ENCODE data around the gene SNTB2. TPM values are rescaled to one million over a fixed set of nuclear protein-coding genes. Genes with fewer than 3 reads are reported as not detected.
A peak's percentile ranks its signal among the peaks of the same experiment; 100 is the strongest.

The SNTB2 gene
- total and polyA plus RNA-seq, 2 of the 13 experiments (the other 11 are each of a cell fraction or from before 2014, with no cell fraction given), result 11.5 to 19.2 TPM

GRCh38 chr16:69325784-69326171 is 138.8 kb downstream of the SNTB2 start:
- ChIA-PET CTCF (ENCODE audit: low intra/inter-chr PET ratio, low total read pairs) (interaction anchor here (1.0 kb wide), 1 partner anchor 14 kb away, joined by 3 read pairs; the partner anchor contains the start of gene NIP7), POLR2A (interaction anchor here (1.6 to 5.8 kb wide), 4 partner anchors 9 to 14 kb away, joined by 6 to 52 read pairs (median 12); partner anchors contain the start of genes COG8, NIP7 and VPS4A)
- Histone ChIP-seq H4K20me1 (ENCODE audit: insufficient read depth, low read length) (peaks cover 35% of the 10 kb centered on the region), H3K27me3 (ENCODE audit: control insufficient read depth in 1 of 2, insufficient read depth in 2 of 2, low read length in 2 of 2) (no peaks in the 10 kb centered on the region), H3K79me2 (ENCODE audit: insufficient read depth, low read length) (peaks cover 62% of the 10 kb centered on the region), H3K9me3 (ENCODE audit: low read length) (no peaks in the 10 kb centered on the region), H3K4me2 (ENCODE audit: low read depth, low read length) (peak overlapping the region; percentile 80), H3K4me1 (ENCODE audit: insufficient read depth, low read length) (peaks cover 55% of the 10 kb centered on the region), H2AFZ (ENCODE audit: low read length) (no peak overlapping the region), H3K4me3 (replicated peaks in 1 of 3; ENCODE audit: insufficient read depth in 1 of 3, low read depth in 2 of 3, low read length in 3 of 3) (peak overlapping the region in 2 of 3 experiments; percentile 13 to 84; a peak in 3 of 6 replicates), H3K27ac (ENCODE audit: extremely low read length, insufficient read depth, low read length) (peak overlapping the region; percentile 68), H3K36me3 (replicated peaks in 1 of 2; ENCODE audit: control insufficient read depth in 1 of 2, insufficient read depth in 2 of 2, low read length in 2 of 2) (peaks cover 27 to 51% of the 10 kb centered on the region in 2 experiments), H3K9ac (ENCODE audit: insufficient read depth, low read depth, low read length) (peak overlapping the region; percentile 45)
- in situ Hi-C loops (cut with HindIII; ENCODE audit: extremely low pct_ligation_motif_present, low pct_unique_long_range_greater_than_20kb), result no loop called here
- FAIRE-seq (no peak), DNase-seq (ENCODE audit: low spot score) (no peak), ATAC-seq (no peak; the same call in 2 of the 3 replicates)
- intact Hi-C loops (cut with micrococcal nuclease; ENCODE audit: unreplicated experiment), result loop anchor here (1.0 to 2.0 kb wide), 2 partner anchors 15 to 60 kb away; partner anchors contain the start of gene VPS4A
- 74% methylated on average over 5 of the region's 6 CpGs for WGBS (ENCODE audit: low lambda C conversion rate)
- BruUV-seq (replicated peaks), result no TSS peak
- TF ChIP-seq SRSF4 (IDR thresholded peaks at IDR 0.05; ENCODE audit: low read depth, low read length, poor library complexity, severe bottlenecking), result no peak
- no peak for TF ChIP-seq PHF8 (CRISPR knock-in tag; IDR thresholded peaks at IDR 0.05)
- TF ChIP-seq NFATC3 (CRISPR knock-in tag; IDR thresholded peaks at IDR 0.05), result no peak
- TF ChIP-seq NR0B2 (CRISPR knock-in tag; IDR thresholded peaks at IDR 0.05), result no peak
- TF ChIP-seq ZNF577 (CRISPR knock-in tag; IDR thresholded peaks at IDR 0.05; ENCODE audit: borderline replicate concordance, low read depth), result no peak
- 0 out of 2 replicates have a peak, but pooled peaks have one; percentile 39 for TF ChIP-seq ARNT2 (CRISPR knock-in tag; IDR thresholded peaks at IDR 0.05; ENCODE audit: low read depth)
- TF ChIP-seq ZNF143 (CRISPR knock-in tag; IDR thresholded peaks at IDR 0.05), result no peak
- TF ChIP-seq ZNF572 (CRISPR knock-in tag; IDR thresholded peaks at IDR 0.05), result peak; percentile 45; the same call in 1 of the 2 replicates
- TF ChIP-seq ZNF367 (CRISPR knock-in tag; IDR thresholded peaks at IDR 0.05; ENCODE audit: borderline replicate concordance), result no peak
- no peak for TF ChIP-seq POGK (CRISPR knock-in tag; conservative IDR thresholded peaks at IDR 0.05)
- no peak for TF ChIP-seq ZNF451 (CRISPR knock-in tag; IDR thresholded peaks at IDR 0.05)
- peak; percentile 92 for TF ChIP-seq AGO2 (optimal IDR thresholded peaks at IDR 0.05; ENCODE audit: low read depth, low read length)
- peak; percentile 22; the same call in 1 of the 2 replicates for TF ChIP-seq RBFOX2 (IDR thresholded peaks at IDR 0.05; ENCODE audit: low read depth, low read length)
- no peak for TF ChIP-seq ZFP36L1 (CRISPR knock-in tag; IDR thresholded peaks at IDR 0.05)
- TF ChIP-seq HDAC2 (CRISPR knock-in tag; IDR thresholded peaks at IDR 0.05), result no peak
- TF ChIP-seq ZNF317 (CRISPR knock-in tag; IDR thresholded peaks at IDR 0.05), result no peak
- TF ChIP-seq SETDB1 (CRISPR knock-in tag; IDR thresholded peaks at IDR 0.05; ENCODE audit: borderline replicate concordance), result 0 out of 2 replicates have a peak, but pooled peaks have one; percentile 52
- no peak for TF ChIP-seq ZFP62 (CRISPR knock-in tag; IDR thresholded peaks at IDR 0.05)
- peak; percentile 27; the same call in 1 of the 2 replicates for TF ChIP-seq HNF4A (CRISPR knock-in tag; IDR thresholded peaks at IDR 0.05)
- TF ChIP-seq MEIS2 (CRISPR knock-in tag; IDR thresholded peaks at IDR 0.05), result 0 out of 2 replicates have a peak, but pooled peaks have one; percentile 44
- no peak for TF ChIP-seq ZBTB43 (CRISPR knock-in tag; conservative IDR thresholded peaks at IDR 0.05)
- no peak for TF ChIP-seq GTF2F1 (IDR thresholded peaks at IDR 0.05; ENCODE audit: low read length)
